Ecto neural progenitor cell (in vitro differentiated cells): ENCODE data around the gene MMD.
"Not testable (repeated sequence)": the region's sequence is repeated elsewhere in the genome, so short reads cannot be mapped to it uniquely, and the experiment has no call there.

Experiments used
- DNase-seq: peaks from one replicate; pipeline ENCODE4 v3.0.0-alpha.2; 2018; ENCODE audit warnings: low spot score

The MMD gene, protein sequence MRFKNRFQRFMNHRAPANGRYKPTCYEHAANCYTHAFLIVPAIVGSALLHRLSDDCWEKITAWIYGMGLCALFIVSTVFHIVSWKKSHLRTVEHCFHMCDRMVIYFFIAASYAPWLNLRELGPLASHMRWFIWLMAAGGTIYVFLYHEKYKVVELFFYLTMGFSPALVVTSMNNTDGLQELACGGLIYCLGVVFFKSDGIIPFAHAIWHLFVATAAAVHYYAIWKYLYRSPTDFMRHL

DNA sequence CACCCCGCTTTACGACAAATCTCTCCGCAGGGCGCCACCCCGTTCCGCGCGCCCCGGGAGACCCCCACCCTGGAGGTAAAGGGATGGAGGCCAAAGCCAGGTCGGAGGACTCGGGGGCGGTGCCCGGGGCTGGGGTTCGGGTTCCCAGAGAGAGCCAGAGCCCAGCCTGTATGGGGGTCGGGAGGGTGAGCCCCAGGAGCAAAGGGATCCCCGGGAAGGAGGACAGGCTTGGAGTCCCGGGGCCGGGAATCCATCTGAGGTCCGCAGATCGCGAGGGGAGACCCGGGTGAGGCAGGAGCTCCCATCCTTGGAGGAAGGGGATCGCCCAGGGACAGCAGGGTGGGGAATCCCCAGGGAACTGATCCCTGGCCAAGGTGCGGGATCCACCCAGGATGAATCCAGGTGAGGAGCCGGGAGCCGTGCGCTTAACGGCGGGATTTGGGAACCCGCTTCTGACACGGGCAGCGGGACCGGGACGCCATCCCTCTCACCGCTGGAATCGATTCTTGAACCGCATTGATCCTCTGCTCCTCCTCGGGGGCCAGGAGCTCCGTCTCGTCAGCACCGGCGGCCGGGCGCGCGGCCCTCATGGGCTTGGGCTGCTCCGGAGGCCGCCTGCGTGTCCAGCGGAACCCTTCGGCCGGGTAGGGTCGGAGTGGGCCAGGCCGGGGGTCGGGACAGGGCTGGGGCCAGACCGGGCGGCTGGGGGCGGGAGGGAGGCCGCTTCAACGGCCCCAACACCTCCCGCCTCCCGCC lies at the start of gene MMD:
TSS of gene MMD (minus strand) at position 657 of the 756 bp plus-strand sequence. CDS start at position 517, 140 bp downstream.
- DNase-seq, result no peak

DNA sequence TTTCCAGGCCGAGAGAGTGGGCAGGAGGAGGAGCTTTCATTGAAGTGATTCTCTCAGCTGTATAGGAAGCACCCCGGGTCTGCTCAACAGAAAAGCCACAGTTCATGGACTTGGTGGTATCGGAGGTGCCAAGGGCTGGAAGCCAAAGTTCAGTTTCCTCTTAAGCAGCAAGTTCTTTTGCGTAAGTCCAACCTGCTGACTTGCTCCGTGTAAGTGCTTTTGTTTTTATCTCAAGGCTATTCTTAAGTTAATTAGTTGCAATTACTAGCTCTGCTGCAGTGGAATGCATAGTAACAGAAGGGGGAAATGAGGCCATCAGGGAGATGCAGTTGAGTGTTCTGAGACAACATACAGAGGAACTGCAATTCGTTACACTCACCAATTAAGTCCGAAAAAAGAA lies 45.0 kb upstream of the MMD start:
- DNase-seq, result no peak

DNA sequence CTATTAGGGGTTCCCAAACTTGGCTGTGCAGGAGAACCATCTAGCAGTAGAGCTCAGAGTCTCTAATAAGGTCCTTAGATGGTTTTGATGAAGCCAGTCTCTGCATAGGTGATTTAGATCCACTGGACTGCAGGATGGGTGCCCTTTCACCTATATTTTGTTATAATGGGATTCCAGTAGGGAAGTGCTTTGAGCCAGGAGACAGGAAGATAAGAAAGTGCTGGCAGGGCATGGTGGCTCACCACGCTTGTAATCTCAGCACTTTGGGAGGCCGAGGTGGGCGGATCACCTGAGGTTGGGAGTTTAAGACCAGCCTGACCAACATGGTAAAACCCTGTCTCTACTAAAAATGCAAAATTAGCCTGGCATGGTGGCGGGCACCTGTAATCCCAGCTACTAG lies 44.1 kb upstream of the MMD start:
- not testable (repeated sequence) for DNase-seq

DNA sequence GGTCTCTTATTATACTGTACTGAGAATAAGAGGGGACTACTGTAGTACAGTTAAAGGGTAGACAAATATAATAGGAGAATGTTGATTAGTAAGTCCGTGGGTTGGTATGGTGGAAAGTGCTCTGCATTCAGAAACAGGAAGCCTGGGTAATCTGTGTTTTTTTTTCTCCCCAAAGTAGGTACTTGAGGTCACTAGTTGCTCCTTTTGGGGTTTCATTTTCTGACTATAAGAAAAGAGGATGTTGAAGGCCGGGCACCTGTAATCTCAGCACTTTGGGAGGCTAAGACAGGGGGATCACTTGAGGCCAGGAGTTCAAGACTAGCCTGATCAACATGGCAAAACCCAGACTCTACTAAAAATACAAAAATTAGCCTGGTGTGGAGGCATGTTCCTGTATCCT lies 42.0 kb upstream of the MMD start:
- DNase-seq, result no peak

DNA sequence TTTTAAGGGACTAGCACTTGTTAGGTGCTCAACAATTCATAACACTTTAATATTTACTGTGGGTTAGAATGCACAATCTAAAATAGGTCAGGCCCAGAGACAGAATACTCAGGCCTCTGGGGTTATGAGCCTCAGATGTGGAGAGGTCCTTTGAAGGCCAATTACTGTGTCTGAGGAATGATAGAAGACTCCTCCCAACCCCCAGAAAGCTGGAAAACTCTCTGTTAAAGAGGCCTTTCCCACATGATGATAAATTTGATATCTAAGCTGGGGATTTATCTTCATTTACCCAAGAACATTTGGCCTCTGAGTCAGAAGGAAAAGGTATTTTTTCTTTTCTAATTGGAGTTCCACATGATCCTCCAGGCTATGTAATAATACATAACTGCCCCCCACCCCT lies 41.1 kb upstream of the MMD start:
- no peak for DNase-seq

DNA sequence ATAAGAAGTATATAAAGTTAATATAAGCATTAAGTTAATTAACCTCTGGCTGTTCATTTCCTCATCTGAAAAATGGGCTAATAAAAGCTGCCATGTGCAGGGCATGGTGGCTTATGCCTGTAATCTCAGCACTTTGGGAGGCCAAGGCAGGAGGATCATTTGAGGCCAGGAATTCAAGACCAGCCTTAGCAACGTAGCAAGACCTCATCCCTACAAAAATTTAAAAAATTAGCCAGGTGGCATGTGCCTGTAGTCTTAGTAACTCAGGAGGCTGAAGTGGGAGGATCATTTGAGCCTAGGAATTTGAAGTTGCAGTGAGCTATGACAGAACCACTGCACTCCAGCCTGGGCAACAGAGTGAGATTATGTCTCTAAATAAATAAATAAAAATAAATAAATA lies 40.6 kb upstream of the MMD start:
- no peak for DNase-seq

DNA sequence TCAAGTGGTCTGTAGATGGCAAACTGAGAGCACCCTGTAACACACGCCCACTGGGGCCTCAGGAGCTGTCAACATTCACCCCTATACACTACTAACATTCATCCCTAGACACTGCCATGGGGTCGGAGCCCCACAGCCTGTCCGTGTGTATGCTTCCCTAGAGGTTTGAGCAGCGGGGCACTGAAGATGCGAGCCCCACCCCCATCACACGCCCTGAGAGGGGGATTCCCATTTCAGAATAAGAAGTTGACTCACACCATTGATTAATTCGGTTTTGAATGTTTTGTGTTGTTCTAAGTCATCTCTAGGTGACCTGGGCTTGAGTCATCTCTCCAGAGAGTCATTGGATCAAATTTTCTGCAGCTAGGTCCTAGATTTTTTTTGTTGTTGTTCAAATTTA lies 37.3 kb upstream of the MMD start:
- no peak for DNase-seq

DNA sequence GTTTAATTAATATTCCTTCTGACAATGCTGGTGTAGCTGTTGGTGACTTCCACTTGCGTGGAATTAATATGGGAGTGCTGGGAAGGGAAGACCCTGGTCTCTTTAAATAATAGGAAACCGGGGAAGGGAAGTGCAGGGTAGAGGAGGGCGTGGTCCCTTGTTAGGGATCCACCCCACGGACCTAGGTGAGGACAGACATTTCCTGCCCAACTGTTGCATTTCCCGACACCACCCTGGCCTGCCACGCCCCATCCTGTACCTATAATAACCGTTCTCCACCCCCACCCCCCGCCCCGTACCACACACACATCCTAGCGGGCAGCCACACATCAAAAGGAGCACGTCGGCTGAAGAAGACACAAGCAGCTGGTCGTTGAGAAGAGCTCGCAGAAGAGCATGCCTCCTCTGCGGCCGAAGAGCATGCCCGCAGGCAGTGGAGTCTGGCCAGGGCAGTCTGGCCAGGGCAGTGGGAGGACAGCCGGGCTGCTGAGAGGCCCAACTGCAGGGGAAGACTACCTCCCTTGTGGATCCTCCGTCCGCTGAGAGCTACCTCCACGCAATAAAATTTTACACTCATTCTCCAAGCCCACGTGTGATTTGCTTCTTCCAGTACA lies 36.8 kb upstream of the MMD start:
- DNase-seq, result no peak

DNA sequence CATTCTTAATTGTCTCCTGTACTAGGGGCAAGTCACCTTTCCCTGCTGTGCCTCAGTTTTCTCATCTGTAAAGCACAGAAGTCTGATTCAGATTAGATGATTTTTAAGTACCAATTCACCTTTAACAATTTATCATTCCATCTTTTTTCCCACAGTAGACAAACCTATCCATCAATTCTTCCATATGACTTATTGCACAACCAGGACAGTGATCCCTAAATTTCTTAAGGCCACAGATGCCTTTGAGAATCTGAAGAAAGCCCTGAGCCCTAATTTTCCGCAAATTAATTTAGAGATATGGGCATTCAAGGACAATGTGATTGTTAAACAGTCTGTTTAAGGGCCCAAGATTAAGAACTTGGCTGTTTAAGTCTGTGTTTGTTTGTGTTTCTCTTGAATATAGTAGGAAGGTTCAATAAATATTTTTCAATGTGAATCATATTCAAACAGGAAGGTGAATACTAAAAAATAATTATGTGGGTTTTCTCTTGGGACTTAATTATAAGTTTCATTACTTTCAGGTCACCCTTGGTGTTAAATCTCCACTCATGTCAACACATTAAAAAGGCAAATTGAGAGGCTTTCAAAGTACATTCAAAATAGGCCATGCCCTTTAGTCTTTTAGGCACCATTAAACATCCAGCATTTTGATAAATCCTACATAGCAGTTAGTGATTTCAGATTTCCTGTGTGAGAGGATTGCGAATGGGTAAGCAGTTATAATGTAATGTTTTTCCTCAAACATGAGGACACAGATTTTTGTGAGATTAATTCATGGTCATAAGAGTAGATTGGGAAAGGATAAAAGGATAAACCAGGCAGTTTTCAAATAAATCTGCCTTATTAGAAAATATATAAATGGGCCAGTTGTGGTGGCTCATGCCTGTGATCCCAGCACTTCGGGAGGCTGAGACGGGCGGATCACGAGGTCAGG lies 34.9 kb upstream of the MMD start:
- no peak for DNase-seq

DNA sequence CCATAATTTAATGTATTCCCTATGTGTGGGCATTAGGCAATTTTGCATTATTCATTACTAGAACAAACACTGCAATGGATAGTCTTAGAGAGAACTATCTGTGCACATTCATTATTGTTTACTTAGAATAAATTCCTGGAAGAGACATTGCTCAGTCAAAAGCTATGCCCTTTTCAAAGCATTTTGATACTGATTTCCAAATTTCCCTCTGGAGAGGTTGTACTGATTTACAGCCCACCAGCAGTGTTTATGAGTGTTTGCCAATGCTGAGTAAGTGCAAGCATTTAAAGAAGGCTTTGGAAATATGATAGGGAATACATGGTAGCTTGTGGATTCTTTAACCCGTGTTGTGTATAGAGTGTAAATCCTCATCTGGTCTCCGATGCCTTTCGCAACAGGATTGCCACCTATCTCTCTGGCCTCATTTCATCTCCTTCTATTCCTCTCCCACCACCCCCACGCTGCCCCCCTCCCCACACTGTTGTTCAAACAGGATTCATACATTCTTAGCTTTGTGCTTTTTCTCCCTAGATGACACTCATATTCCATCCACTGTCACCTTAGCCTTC lies 33.4 kb upstream of the MMD start:
- no peak for DNase-seq

DNA sequence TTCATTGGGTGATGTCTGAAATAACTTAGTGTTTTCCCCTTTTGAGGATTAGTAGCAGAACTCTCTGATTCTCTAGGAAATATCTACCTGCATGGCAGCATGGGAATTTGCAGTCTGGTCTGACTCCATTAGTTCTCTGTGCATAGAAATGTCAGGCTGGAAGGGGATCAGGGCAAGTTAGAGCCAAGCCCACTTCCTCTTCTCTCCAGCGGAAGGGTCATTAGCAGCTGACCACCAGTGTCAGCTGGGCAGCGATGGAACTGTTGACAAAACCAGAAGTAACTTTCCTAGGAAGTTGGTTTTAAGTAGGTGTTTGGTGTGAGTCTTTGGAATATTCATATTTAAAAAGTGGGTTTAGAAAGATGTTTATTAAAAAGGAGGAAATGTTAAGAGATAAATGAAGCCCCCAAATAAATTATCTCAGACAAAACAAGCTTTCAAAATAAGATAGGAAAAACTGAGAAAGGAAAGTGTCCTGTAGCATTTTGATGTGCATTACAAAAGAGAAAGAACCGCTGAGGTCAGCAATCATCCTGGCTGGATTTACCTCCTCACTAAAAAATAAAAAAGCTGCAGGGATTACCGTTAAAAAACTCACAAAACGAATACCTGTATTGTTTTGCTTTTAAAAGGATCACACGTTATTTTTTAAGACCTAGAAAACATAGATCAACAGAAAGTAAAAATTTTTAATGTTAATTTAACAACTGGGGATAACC lies 32.4 kb upstream of the MMD start:
- no peak for DNase-seq

DNA sequence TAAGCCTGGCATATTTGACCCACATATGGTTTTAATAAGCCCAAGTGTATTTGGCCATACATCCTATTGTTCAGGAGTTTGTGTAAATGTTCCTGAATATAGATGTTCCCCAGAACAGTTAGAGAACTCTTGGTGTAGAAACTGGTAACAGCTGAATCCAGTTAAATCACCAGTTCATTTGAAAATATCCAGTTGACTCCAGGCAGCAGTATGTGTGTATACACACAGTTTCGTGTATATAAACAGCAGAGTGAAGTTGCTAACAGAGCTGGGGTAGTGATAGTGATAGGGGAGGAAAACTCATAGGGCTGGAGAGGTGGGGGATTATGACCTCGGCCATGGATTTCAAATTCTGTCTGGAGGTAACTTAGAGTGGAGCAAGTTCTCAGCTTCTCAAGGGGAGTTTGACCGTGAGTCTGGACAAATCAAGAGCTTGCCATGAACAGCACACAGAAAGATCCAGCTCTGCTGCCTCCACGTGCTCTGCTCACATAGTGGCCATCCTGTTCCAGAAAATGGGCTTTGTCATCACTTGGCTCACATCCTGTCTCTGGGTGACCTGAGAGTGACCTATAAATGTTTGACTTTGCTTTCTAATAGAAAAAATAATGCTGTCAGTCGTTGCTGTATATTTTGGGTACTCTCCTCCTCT lies 30.6 kb upstream of the MMD start:
- no peak for DNase-seq

DNA sequence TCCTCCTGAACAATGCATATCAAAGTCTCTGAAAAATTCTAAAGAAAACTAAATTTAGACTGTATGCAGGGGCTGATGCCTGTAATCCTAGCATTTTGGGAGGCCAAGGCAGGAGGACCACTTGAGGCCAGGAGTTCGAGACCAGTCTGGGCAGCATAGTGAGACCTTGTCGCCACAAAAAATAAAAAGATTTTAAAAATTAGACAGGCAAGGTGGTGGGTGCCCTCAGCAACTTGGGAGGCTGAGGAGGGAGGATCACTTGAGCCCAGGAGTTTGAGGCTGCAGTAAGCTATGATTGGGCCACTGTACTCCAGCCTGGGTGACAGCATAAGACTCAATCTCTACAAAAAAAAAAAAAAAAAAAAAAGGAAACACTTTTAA lies 30.1 kb upstream of the MMD start:
- DNase-seq, result no peak

DNA sequence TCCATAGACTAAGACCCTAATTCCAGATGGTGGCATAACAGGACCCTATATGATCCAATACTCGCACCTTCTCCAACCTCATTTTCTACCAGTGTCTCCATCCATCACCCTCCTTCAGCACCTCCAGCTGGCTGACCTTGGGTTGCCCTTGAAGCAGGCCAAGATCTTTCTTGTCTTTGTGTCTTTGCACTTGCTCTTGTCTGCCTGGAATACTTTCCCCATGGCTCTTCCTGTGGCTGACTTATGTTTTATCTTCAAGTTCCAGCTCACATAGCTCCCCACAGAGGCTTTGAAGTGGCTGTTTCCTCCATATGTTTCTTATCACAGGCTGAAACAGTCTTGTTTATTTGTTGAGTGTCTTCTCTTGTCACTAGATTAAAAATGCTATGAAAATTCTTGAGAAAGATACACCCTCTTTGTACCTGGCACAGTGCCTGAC lies 29.6 kb upstream of the MMD start:
- DNase-seq, result no peak

DNA sequence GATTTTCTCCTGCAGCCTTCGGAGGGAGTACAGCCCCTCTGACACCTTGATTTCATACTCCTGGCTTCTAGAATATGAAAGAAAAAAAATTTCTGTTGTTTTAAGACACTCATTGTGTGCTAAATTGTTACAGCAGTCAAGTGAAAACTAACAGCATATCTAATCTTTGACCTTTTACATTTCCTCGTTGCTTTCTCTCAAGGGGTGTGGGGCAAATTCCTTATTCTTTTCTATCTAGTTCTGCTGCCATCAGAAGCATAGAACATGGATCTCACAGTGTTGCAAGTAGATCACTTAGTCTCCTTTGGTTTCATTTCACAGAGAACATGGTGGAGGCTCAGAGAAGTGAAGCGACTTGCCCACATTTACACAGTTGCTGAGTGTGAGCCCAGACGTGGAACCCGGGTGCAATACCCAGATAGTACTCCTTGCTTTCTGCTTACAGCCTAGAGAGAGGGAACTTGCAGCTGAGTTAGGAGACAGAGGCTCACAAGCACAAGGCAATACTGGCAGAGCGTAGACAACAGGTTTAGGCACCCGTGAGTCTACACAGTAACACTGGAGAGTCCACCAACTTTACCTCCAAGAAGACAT lies 28.7 kb upstream of the MMD start:
- no peak for DNase-seq

DNA sequence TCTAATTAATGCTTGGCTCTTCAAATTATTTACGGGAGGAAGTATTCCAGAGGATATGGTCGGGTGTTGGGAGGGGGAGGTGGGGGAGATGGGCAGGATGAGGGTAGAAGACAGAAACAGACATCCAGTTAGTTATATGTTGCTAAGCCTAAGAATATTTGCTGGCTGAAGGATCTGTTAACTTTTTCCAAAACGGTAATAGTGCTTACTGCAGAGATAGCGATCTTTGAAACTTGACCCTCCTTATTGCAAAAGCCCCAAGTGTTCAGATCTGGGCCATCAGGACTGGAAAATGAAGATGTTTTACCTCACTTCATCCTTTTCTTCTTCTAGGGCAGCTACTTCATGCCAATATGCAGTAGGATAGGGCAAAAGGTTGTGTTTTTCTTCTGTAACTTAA lies 27.0 kb upstream of the MMD start:
- DNase-seq, result no peak

DNA sequence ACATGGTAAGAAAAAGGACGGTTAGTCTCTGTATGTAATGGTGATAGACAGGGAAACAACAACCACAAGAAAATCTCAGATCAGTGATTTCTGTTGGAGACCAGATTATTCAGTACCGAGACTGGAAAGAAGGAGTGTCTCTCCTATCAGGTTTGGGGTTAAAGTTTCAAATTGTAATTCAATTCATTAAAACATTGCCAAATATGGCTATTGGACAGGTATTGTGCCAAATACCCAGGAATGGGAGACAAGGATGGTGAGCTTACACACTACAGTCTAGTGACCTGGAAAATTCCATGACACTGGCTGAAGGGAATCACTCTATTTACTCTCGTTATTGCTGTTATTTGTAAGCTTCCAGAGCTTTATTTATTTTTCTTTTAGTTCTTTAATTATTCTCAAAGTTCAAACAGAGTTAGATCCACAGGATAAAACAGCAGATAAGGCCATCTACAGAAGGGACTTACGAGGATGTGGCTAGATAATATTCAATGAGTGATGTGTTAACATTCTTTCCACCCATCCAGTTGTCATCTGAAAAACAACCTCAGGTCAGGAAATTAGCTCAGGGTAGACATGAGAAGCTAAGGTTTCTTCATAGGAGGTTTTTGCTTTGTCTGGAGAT lies 25.1 kb upstream of the MMD start:
- DNase-seq, result no peak

DNA sequence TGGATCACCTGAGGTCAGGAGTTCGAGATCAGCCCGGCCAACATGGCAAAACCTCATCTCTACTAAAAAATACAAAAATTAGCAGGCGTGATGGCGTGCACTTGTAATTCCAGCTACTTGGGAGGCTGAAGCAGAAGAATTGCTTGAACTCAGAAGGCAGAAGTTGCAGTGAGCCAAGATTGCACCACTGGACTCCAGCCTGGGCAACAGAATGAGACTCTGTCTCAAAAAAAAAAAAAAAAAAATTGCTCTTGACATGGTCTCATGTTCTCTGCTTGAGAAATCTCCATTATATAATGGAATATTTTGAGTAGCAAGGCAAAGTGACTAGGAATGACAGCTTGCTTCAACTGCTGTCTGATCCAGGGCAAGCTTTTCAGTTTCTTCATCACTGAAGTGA lies 24.4 kb upstream of the MMD start:
- DNase-seq, result not testable (repeated sequence)

DNA sequence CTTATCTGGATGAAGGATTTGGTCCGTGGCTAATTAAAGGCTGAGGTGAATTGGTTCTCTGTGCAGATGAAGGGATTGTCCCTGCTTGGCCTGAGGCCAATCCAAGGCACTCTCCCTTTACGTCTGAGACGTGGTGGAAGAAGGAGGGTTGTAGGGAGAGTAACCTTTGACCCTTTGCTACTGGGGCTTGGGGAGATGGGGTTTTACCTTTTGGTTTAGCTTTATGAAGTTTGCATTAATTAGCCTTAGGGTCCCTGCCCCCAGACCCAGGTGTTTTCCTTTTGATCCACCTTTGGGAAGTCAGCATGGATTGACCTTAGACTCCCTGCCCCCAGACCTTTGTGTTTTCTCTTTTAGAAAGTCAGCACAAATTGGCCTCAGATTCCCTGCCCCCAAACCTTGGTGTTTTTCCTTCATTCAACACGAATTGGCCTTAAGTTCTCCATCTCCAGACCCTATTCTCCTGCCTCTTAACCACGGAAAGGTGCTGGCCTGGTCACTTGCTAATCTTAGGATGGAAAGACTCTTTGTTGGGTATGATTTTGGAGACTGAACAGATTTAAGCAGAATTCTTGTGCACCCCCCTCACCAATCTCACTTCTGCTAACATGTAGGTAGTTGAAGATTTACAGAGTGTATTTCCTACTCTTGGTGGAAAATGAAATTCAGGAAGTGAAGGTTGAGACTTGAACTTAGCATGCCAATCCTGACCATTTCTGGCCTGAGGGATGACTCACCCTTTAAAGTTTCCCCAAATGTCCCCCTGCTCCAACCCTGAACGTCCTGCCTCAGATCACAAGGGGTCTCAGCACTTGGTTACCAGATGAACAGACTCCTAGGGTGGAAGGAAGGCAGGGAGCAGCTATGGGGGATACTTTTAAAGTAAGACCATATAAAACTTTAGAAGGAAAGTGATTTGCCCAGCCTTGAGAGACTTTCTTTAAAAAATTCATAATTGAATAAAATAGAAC lies 23.1 kb upstream of the MMD start:
- DNase-seq, result no peak
